Measurements from ENCODE around the gene CAPZB. TPM values are rescaled to one million over a fixed set of nuclear protein-coding genes. Genes with fewer than 3 reads are reported as not detected.

CAPZB gene
- total RNA-seq, 1 experiment from 2014 or later, result 348 TPM

- H2BK120ac ChIP-seq (ENCODE audit: low read depth, low read length, poor library complexity, severe bottlenecking), result no peak overlapping the region
- no peak overlapping the region for H4K91ac ChIP-seq (ENCODE audit: insufficient read length, low read depth, low read length)
- H3K27ac Mint-ChIP-seq, result peak overlapping the region in 2 of 3 experiments; percentile 1 to 90; a peak in 3 of 7 replicates
- no peak overlapping the region for H3K23ac ChIP-seq (ENCODE audit: insufficient read length, low read depth, low read length)
- no peak overlapping the region for H3T11ph ChIP-seq (ENCODE audit: low read length)
- H2BK20ac ChIP-seq (ENCODE audit: low read depth, low read length, poor library complexity, severe bottlenecking), result no peak overlapping the region
- H4K5ac ChIP-seq (ENCODE audit: insufficient read length, low read depth, low read length), result no peak overlapping the region
- no peak overlapping the region for H3K9ac ChIP-seq (ENCODE audit: extremely low read depth, insufficient read length, low read length)
- no peaks in the 10 kb centered on the region for H3K27me3 Mint-ChIP-seq (ENCODE audit: low read depth)
- H3K4me1 ChIP-seq (ENCODE audit: insufficient read depth, low read length), result peaks cover 8% of the 10 kb centered on the region
- no peak overlapping the region for H3K4me2 ChIP-seq (ENCODE audit: insufficient read depth, insufficient read length, low read length)
- no peak overlapping the region for H2BK15ac ChIP-seq (ENCODE audit: low read depth, low read length)
- H3K18ac ChIP-seq (ENCODE audit: insufficient read length, low read depth, low read length), result no peak overlapping the region
- no peaks in the 10 kb centered on the region for H3K9me3 ChIP-seq (ENCODE audit: control insufficient read depth, low read depth, low read length)
- H3K23me2 ChIP-seq (ENCODE audit: insufficient read length, low read depth, low read length, poor library complexity, severe bottlenecking), result no peaks in the 10 kb centered on the region
- H4K20me1 ChIP-seq (ENCODE audit: control insufficient read depth, insufficient read depth, insufficient read length), result no peaks in the 10 kb centered on the region
- no peaks in the 10 kb centered on the region for H3K9me3 Mint-ChIP-seq
- H3K4me3 Mint-ChIP-seq, result no peak overlapping the region
- no peak for DNase-seq
- peaks cover 4 to 15% (median 4%) of the 10 kb centered on the region in 3 experiments; a peak in 4 of 7 replicates for H3K36me3 Mint-ChIP-seq (ENCODE audit: insufficient read depth in 1 of 3, low read depth in 3 of 3)
- H3K4ac ChIP-seq (ENCODE audit: low read depth, low read length), result no peak overlapping the region
- H2AFZ ChIP-seq (ENCODE audit: low read length), result no peak overlapping the region
- no peak overlapping the region for H3K14ac ChIP-seq (ENCODE audit: insufficient read depth, low read length)
- H3K56ac ChIP-seq (ENCODE audit: insufficient read length, low read depth, low read length), result no peak overlapping the region
- no peaks in the 10 kb centered on the region for H3K79me1 ChIP-seq (ENCODE audit: insufficient read depth, low read depth, low read length, poor library complexity, severe bottlenecking)
- no peak overlapping the region for H3K27ac ChIP-seq (ENCODE audit: insufficient read length, low read depth, low read length)
- H2BK5ac ChIP-seq (ENCODE audit: insufficient read length, low read length), result no peak overlapping the region
- no peak overlapping the region for H2AK5ac ChIP-seq (ENCODE audit: insufficient read length, low read length)
- H3K4me1 Mint-ChIP-seq, result peaks cover 56 to 63% of the 10 kb centered on the region in 2 experiments
- no peak overlapping the region for H2BK12ac ChIP-seq (ENCODE audit: insufficient read length, low read depth, low read length)
- TF ChIP-seq, protein P1, sequence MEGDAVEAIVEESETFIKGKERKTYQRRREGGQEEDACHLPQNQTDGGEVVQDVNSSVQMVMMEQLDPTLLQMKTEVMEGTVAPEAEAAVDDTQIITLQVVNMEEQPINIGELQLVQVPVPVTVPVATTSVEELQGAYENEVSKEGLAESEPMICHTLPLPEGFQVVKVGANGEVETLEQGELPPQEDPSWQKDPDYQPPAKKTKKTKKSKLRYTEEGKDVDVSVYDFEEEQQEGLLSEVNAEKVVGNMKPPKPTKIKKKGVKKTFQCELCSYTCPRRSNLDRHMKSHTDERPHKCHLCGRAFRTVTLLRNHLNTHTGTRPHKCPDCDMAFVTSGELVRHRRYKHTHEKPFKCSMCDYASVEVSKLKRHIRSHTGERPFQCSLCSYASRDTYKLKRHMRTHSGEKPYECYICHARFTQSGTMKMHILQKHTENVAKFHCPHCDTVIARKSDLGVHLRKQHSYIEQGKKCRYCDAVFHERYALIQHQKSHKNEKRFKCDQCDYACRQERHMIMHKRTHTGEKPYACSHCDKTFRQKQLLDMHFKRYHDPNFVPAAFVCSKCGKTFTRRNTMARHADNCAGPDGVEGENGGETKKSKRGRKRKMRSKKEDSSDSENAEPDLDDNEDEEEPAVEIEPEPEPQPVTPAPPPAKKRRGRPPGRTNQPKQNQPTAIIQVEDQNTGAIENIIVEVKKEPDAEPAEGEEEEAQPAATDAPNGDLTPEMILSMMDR (conservative IDR thresholded peaks at IDR 0.05), result peak; percentile 31; the same call in 1 of the 3 replicates
- H3K27me3 ChIP-seq (ENCODE audit: insufficient read depth, low read length), result no peaks in the 10 kb centered on the region
- peaks cover 32% of the 10 kb centered on the region; the same call in 1 of the 2 replicates for H3K79me2 ChIP-seq (ENCODE audit: insufficient read depth, low read length)
- H4K8ac ChIP-seq (replicated peaks; ENCODE audit: insufficient read length, low read depth, low read length), result no peak overlapping the region
- WGBS (ENCODE audit: extremely low coverage, insufficient read length, low lambda C conversion rate), result no CpG with 5 or more reads among the region's 13 CpGs
Observed at GRCh38 chr1:19445417-19446342, 39.7 kb downstream of the CAPZB start.

All from H9 (cell line).